GM19372 (cell line): ENCODE data around the gene DBF4.
"Not testable (repeated sequence)": the region's sequence is repeated elsewhere in the genome, so short reads cannot be mapped to it uniquely, and the experiment has no call there.

Source experiments
- ATAC-seq: cut with Tn5 transposase; IDR thresholded peaks from one replicate; pipeline ENCODE4 v1.9.1; 2021; ENCODE audit warnings: mild to moderate bottlenecking, low read depth, moderate library complexity; ENCODE audit not compliant: unreplicated experiment

DBF4 gene

GRCh38 chr7:87876040-87876868 is at the start of gene DBF4, which contains the start of gene SLC25A40:
DBF4 (plus strand) TSS chr7:87876493; CDS start chr7:87876733, 240 bp downstream.
SLC25A40 (minus strand) TSS chr7:87876360; CDS start chr7:87858727, 17,633 bp downstream.
- ATAC-seq = peak; percentile 86

- not testable (repeated sequence) for ATAC-seq
Measured at GRCh38 chr7:87828383-87828782, 47.9 kb upstream of the DBF4 start.

- ATAC-seq = no peak
Measured at GRCh38 chr7:87831097-87831496, 45.2 kb upstream of the DBF4 start.

GRCh38 chr7:87833130-87833529 is 43.2 kb upstream of the DBF4 start:
- ATAC-seq = no peak

GRCh38 chr7:87837597-87837996 is 38.7 kb upstream of the DBF4 start:
- no peak for ATAC-seq

GRCh38 chr7:87850836-87851593 is 25.3 kb upstream of the DBF4 start:
- no peak for ATAC-seq

GRCh38 chr7:87852306-87852705 is 24.0 kb upstream of the DBF4 start:
- ATAC-seq = no peak

GRCh38 chr7:87853237-87853864 is 22.9 kb upstream of the DBF4 start:
- ATAC-seq = no peak

- no peak for ATAC-seq
Measured at GRCh38 chr7:87858417-87859100, 17.7 kb upstream of the DBF4 start.

- ATAC-seq = no peak
Measured at GRCh38 chr7:87866089-87866488, 10.2 kb upstream of the DBF4 start.

- ATAC-seq = not testable (repeated sequence)
Measured at GRCh38 chr7:87866533-87866932, 9.8 kb upstream of the DBF4 start.

GRCh38 chr7:87870471-87870870 is 5.8 kb upstream of the DBF4 start:
- ATAC-seq = no peak

- ATAC-seq = no peak
Measured at GRCh38 chr7:87872346-87872745, 3.9 kb upstream of the DBF4 start.

GRCh38 chr7:87873328-87873727 is 3.0 kb upstream of the DBF4 start:
- not testable (repeated sequence) for ATAC-seq

- no peak for ATAC-seq
Measured at GRCh38 chr7:87874066-87874465, 2.2 kb upstream of the DBF4 start.

GRCh38 chr7:87875151-87876039 is 898 bp upstream of the DBF4 start:
- ATAC-seq = peak; percentile 17

GRCh38 chr7:87876869-87877234 is 559 bp downstream of the DBF4 start:
- no peak for ATAC-seq

GRCh38 chr7:87877366-87878040 is 1.2 kb downstream of the DBF4 start:
- ATAC-seq = no peak

- ATAC-seq = no peak
Measured at GRCh38 chr7:87878208-87878735, 2.0 kb downstream of the DBF4 start.
